OCI-LY7 (cell line): ENCODE data around the gene HHIP.

Experiments
- EZH2phosphoT487 ChIP-seq: fragments of 200-600 bp; sonication (generic); IDR thresholded peaks from 2 replicates; pipeline ENCODE4 v1.6.1; 2018; ENCODE audit warnings: low read depth, borderline replicate concordance, mild to moderate bottlenecking, mixed run types, antibody characterized with exemption, low read length, moderate library complexity, mixed read lengths
- TF ChIP-seq, protein P1 (sequence below): fragments of 200-600 bp; sonication (generic); conservative IDR thresholded peaks from 2 replicates; pipeline ENCODE4 v1.5.1; 2014; ENCODE audit warnings: mild to moderate bottlenecking, antibody characterized with exemption, low read length, moderate library complexity, mixed read lengths

DNA sequence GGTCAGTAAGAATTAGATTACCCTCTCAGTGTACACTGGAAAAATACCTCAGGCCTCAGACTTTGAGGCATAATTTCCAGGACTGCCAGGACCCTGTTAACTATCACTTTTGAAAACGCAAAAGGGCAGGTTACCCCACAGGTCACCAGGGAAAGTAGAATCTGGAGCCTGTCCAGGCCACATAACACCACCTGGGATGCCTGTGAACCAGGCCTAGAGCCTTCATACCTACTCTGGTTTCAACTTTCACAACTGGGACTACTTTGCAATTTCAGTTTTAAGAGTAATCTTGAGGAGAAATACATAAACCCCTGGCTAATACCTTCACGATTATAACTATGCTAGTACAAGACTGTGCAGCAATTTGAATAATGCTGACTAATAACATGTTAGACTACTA lies 132.4 kb downstream of the HHIP start:
- TF ChIP-seq, protein P1, sequence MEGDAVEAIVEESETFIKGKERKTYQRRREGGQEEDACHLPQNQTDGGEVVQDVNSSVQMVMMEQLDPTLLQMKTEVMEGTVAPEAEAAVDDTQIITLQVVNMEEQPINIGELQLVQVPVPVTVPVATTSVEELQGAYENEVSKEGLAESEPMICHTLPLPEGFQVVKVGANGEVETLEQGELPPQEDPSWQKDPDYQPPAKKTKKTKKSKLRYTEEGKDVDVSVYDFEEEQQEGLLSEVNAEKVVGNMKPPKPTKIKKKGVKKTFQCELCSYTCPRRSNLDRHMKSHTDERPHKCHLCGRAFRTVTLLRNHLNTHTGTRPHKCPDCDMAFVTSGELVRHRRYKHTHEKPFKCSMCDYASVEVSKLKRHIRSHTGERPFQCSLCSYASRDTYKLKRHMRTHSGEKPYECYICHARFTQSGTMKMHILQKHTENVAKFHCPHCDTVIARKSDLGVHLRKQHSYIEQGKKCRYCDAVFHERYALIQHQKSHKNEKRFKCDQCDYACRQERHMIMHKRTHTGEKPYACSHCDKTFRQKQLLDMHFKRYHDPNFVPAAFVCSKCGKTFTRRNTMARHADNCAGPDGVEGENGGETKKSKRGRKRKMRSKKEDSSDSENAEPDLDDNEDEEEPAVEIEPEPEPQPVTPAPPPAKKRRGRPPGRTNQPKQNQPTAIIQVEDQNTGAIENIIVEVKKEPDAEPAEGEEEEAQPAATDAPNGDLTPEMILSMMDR, result no peak
- TF ChIP-seq EZH2phosphoT487, result no peak
